GM21737 (cell line): Measurements from ENCODE around the gene OR2V2.

ENCODE experiments used
- ATAC-seq: cut with Tn5 transposase; IDR thresholded peaks from one replicate; pipeline ENCODE4 v1.9.1; 2021; ENCODE audit warnings: mild to moderate bottlenecking, moderate library complexity; ENCODE audit not compliant: unreplicated experiment

The OR2V2 gene

GRCh38 chr5:181189962-181190710 lies 42.8 kb downstream of the OR2V2 start:
- no peak for ATAC-seq

- peak; percentile 10 for ATAC-seq
These were observed 43.5 kb downstream of the OR2V2 start for GRCh38 chr5:181190711-181191525.

GRCh38 chr5:181191526-181192336 lies 44.3 kb downstream of the OR2V2 start:
- ATAC-seq: peak; percentile 52

GRCh38 chr5:181192337-181193046 lies 45.1 kb downstream of the OR2V2 start:
- ATAC-seq: no peak

DNA sequence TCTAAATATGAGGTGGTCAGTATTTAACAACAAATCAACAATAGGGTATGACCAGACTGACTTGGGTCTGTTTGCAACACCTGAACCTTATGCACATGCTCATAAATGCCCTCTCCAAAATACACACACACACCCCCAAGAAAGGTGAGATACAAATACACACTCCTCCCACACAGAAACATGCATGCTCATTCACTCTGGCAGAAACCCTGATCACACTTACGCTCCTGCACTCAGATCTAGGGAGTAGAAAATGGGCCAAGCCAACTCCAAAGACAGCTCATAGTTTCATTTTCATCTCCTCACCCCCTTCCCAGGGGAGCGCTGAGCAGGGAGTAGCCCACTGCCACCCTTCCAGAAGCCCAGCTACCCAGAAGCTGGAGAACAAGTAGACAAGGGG lies 46.3 kb downstream of the OR2V2 start:
- ATAC-seq: no peak

GRCh38 chr5:181194489-181195248 lies 47.3 kb downstream of the OR2V2 start:
- ATAC-seq: no peak

DNA sequence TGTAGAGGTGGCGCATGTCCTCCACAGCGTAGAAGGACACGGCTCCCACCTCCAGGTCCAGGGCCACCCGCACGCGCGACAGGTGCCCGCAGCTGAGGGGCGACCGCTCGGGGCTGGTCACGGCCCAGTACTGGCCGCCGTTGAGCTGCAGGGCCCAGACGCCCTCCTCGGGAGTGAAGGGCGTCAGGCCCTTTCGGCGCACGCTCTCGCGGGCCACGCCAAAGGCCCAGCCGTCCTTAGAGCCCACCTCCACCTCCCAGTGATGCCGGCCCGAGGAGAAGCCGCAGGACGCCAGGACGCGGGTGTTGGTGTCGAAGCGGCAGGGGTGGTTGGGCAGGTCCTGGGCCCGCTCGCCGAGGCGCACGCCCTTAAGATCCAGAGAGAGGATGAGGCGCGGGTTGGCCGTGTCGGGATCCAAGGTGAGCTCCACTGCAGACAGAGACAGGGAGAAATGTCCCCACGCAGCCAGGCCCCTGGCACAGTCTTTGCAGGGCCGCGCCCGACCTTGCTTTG lies 47.9 kb downstream of the OR2V2 start:
- no peak for ATAC-seq

- no peak for ATAC-seq
These were observed 50.1 kb downstream of the OR2V2 start for GRCh38 chr5:181197326-181197951.

DNA sequence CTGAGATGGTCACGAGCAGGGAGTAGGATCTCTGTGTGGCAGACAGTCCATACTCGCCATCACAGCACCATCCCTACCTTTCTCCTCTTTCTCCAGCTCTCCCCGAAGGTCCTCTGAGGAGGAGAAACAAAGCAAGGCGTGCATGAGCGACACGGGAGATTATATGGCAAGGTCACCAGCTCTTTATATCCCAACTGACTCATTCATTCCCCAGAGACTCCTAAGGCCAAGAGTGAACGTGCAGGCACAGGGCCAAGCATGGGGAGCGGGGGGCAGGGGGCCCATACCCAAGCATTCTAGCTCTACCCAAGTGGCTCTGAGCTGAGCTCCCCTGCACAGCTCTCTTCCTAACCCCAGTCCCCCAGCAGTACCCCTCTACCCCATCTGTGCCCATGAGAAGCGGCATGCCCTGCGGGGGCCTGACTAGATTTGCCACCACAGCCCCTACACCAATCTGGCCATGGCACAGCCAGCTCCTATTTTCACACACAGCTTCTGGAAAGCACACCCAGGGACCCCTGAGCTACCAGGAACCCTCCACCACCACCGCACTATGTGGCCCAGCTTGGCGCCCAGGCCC lies 50.8 kb downstream of the OR2V2 start:
- no peak for ATAC-seq

DNA sequence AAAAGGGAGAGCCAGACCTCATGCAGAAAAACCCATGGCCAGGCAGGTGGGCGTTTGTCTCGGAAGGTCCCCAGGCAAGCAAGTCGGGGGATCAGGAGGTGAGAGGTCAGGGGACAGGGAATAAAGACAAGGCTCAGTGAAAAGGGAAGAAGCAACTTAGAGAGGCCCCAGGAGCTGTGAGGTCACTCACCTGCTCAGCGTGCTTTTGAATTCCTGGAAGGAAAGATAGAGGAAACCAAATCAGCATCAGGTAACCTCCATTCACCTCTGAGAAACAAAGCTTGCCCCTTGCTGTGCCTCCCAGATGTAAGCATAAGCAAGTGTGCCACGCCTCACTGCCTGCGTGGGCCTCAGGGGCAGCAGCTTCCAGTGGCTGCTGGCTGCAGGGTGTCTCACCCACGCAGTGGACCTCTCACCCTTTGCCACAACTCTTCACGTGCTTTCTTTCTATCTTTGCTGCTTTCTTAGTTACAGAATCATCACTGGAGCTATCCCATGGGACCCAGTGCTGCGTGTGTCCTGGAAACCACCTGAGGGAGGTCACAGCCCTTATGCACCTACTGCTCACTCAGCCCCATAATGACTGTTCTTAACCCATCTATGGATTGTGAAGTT lies 51.6 kb downstream of the OR2V2 start:
- ATAC-seq: peak; percentile 50

- ATAC-seq: no peak
These were observed 52.7 kb downstream of the OR2V2 start for GRCh38 chr5:181199881-181200638.

DNA sequence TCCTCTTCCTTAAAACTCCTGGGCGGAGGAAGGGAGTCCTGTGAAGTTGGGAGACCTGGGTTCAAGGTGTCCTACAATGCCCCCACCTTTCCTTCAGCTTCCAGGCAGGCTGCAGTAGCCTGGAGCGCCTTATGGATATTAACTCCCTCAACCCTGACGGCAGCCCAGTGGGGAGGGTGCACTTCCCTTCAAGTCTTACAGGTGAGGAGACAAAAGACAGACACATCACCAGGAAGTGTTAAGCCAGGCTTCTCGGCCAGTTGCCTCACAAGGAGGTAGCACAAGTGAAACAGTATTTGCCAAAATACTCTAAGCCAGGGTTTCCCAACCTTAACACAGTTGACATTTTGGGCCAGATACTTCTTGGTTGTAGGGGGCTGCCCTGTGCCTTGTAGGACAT lies 53.4 kb downstream of the OR2V2 start:
- ATAC-seq: no peak

GRCh38 chr5:181203093-181203711 lies 55.8 kb downstream of the OR2V2 start:
- no peak for ATAC-seq

- ATAC-seq: no peak
These were observed 56.4 kb downstream of the OR2V2 start for GRCh38 chr5:181203777-181204112.

GRCh38 chr5:181204113-181204825 lies 56.9 kb downstream of the OR2V2 start:
- no peak for ATAC-seq

DNA sequence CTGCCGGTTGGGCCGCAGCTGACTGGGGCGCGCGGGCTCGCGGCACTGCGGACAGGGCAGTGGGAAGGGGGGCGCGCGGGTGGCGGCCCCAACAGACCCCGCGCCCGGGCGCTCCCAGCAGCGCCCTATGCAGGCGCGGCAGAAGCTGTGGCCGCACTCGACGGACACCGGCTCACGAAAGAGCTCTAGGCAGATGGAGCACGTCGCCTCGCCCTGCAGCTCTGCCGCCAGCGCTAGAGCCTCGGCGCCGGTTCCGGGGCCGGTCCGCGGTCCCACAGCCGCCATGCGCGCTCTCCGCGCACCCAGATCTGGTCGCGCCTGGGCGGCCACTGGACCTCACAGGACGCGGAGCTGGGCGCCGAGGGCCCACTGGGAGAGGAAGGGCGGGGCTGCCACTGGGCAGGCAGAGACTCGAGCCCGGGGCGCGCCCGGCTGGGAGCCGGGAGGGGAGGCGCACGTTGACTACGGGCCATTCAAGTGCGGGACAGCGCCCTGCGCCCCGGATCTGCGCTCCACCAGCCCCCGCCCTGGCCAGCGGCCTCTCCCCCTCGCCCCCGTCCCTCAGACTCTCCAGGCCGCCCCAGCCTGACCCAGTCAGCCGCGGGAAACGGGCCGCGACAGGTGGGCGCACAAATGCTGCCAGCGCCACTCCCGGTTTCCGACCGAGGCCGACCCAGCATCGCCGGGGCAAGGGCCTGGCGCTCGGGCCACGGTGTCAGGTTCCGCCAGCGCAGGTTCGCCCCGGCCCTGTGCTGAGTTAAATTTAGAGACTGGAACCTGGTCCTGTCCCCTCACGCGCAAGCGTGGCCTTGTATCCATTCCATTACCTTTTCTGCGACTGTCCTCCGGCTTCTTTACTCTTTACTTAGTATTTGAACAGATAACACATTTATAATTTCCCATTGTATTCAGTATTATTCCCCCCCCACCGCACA lies 57.7 kb downstream of the OR2V2 start, which contains the start of gene TRIM7:
TRIM7 (minus strand) TSS at position 371 of the 935 bp plus-strand sequence; CDS start at position 285, 86 bp downstream.
- no peak for ATAC-seq
